K562 (cell line): ENCODE measurements around the gene PLXDC1. TPM values are rescaled to one million over a fixed set of nuclear protein-coding genes. Genes with fewer than 3 reads are reported as not detected.

Experiments used
- ATAC-seq: fragments of 200-7000 bp; cut with Tn5 transposase; 3 replicates; pipeline ENCODE4 v1.9.1; 2020; ENCODE audit warnings: moderate library complexity
- BruUV-seq: library from RNA; stranded (reverse); fragments of 400-500 nt; replicated peaks from 2 replicates; lab custom pipeline; 2021; lab: Mats Ljungman, UMichigan
- CTCF ChIA-PET: fragments of 300-600 bp; formaldehyde crosslinking; extraction: SDS; loops from one replicate; lab custom pipeline; 2021; ENCODE audit warnings: low intra/inter-chr PET ratio; lab: Yijun Ruan, JAX
- POLR2A ChIA-PET: fragments of 300-600, 350-650 bp; sonication (Branson Sonifier 250); formaldehyde crosslinking; extraction: SDS; loops from one replicate; lab custom pipeline; 2021; ENCODE audit warnings: antibody characterized with exemption, inconsistent platforms; lab: Yijun Ruan, JAX
- DNase-seq, 4 experiments: peaks; one replicate each; pipeline versions ENCODE4 v3.0.0 to v3.0.0-alpha.2; 2011 to 2018; ENCODE audit warnings: low spot score in 3 of 4, mixed read lengths in 3 of 4; ENCODE audit errors: extremely low read depth in 1 of 4
- FAIRE-seq: peaks from 2 replicates; lab custom pipeline; 2011; peaks lifted over from hg19 to GRCh38; lab: Jason Lieb, UNC
- H2AFZ ChIP-seq: 2 replicates; pipeline ENCODE4 v1.6.0; 2011; ENCODE audit warnings: low read depth, low read length, control low read depth, inconsistent platforms
- H3K27ac ChIP-seq: fragments of 200-600 bp; 3 replicates; pipeline ENCODE4 v1.8.0; 2011; ENCODE audit warnings: low read depth, mild to moderate bottlenecking, control low read depth, inconsistent platforms, low read length, moderate library complexity, mixed read lengths; ENCODE audit errors: extremely low read depth
- H3K27me3 ChIP-seq, 2 experiments: fragments of 300-600 bp in 1 of 2; 2 replicates in 1 of 2; 3 replicates in 1 of 2; pipeline versions ENCODE4 v1.6.0 to v1.8.0; 2011; ENCODE audit warnings: inconsistent platforms in 2 of 2, low read length in 2 of 2, mild to moderate bottlenecking in 1 of 2, mixed read lengths in 1 of 2, moderate library complexity in 1 of 2; ENCODE audit not compliant: control insufficient read depth in 2 of 2, insufficient read depth in 2 of 2
- H3K36me3 ChIP-seq: fragments of 300-600 bp; 3 replicates; pipeline ENCODE4 v1.8.0; 2011; ENCODE audit warnings: mild to moderate bottlenecking, low read length, inconsistent platforms; ENCODE audit not compliant: control insufficient read depth, insufficient read depth
- H3K4me1 ChIP-seq, 2 experiments: fragments of 200-600 bp in 1 of 2; replicated peaks in 1 of 2; 2 replicates in 1 of 2; 3 replicates in 1 of 2; pipeline versions ENCODE4 v1.5.1 to v1.8.0; 2011; ENCODE audit warnings: inconsistent platforms in 2 of 2, low read length in 2 of 2, mild to moderate bottlenecking in 1 of 2, mixed read lengths in 1 of 2, moderate library complexity in 1 of 2; ENCODE audit not compliant: control insufficient read depth in 2 of 2, insufficient read depth in 2 of 2
- H3K4me2 ChIP-seq: 2 replicates; pipeline ENCODE4 v1.6.1; 2011; ENCODE audit warnings: low read length, control low read depth, inconsistent platforms, mixed read lengths; ENCODE audit not compliant: insufficient read depth
- H3K4me3 ChIP-seq: fragments of 200-600 bp; sonication (generic), shearing (Covaris generic); 2 replicates; pipeline ENCODE4 v1.5.1; 2016; ENCODE audit warnings: control low read depth, inconsistent platforms
- H3K79me2 ChIP-seq: fragments of 200-600 bp; 3 replicates; pipeline ENCODE4 v1.8.0; 2011; ENCODE audit warnings: low read length, inconsistent platforms; ENCODE audit not compliant: control insufficient read depth, insufficient read depth
- H3K9ac ChIP-seq, 2 experiments: 2 replicates each; pipeline versions ENCODE4 v1.6.0 to v1.6.1; 2011; ENCODE audit warnings: low read depth in 2 of 2, low read length in 2 of 2, control low read depth in 1 of 2, inconsistent platforms in 1 of 2, mild to moderate bottlenecking in 1 of 2, mixed read lengths in 1 of 2; ENCODE audit not compliant: insufficient read depth in 1 of 2
- H3K9me1 ChIP-seq: one replicate; pipeline ENCODE4 v1.6.0; 2011; ENCODE audit warnings: inconsistent platforms, mild to moderate bottlenecking, low read length, moderate library complexity; ENCODE audit not compliant: control insufficient read depth, insufficient read depth
- H3K9me3 ChIP-seq: replicated peaks from 2 replicates; pipeline ENCODE4 v1.5.1; 2011; ENCODE audit warnings: low read depth, low read length, inconsistent platforms; ENCODE audit not compliant: control insufficient read depth, insufficient read depth
- H4K20me1 ChIP-seq: replicated peaks from 2 replicates; pipeline ENCODE4 v1.6.1; 2011; ENCODE audit warnings: low read length, inconsistent platforms, mixed read lengths; ENCODE audit not compliant: control insufficient read depth, insufficient read depth
- FOXK1 ChIP-seq: sonication (generic); formaldehyde crosslinking; IDR thresholded peaks from 2 replicates; pipeline ENCODE4 v1.8.0; 2022; ENCODE audit warnings: missing genetic modification reagents, mild to moderate bottlenecking, borderline replicate concordance
- MTF1 ChIP-seq: fragments of 250-450 bp; sonication (Bioruptor Pico); IDR thresholded peaks from 2 replicates; pipeline ENCODE4 v1.9.0; 2021; ENCODE audit warnings: moderate library complexity, mild to moderate bottlenecking, inconsistent platforms, borderline replicate concordance
- NONO ChIP-seq, 2 experiments: fragments of 200-400 bp in 1 of 2; fragments of 450-650 bp in 1 of 2; formaldehyde crosslinking in 1 of 2; IDR thresholded peaks; 2 replicates each; pipeline ENCODE4 v1.6.1; 2017; ENCODE audit warnings: low read depth in 2 of 2, mild to moderate bottlenecking in 2 of 2, moderate library complexity in 2 of 2, low read length in 1 of 2
- PURB ChIP-seq: sonication (generic); formaldehyde crosslinking; IDR thresholded peaks from 2 replicates; pipeline ENCODE4 v1.9.0; 2021; ENCODE audit warnings: low read depth, mild to moderate bottlenecking, missing genetic modification reagents
- WGBS: fragments of 100-300 bp; shearing (Covaris generic); methylation state at CpG from one replicate; pipeline ENCODE4 v1.1.6; 2016; ENCODE audit warnings: low coverage, mixed read lengths; ENCODE audit not compliant: insufficient coverage; ENCODE audit errors: missing lambda C conversion rate; 5-methylcytosine and 5-hydroxymethylcytosine counted together
- in situ Hi-C: fragments of 300-500 bp; cut with MboI; formaldehyde crosslinking; loops from 4 replicates; pipeline ENCODE4 v1.15.0; 2018; ENCODE audit warnings: inconsistent platforms, mixed read lengths
- intact Hi-C: fragments of 100-400 bp; cut with micrococcal nuclease; formaldehyde crosslinking; loops from 2 replicates; pipeline ENCODE4 v1.14.2; 2022
- polyA plus RNA-seq, 8 experiments: library from polyadenylated mRNA; depleted of rRNA in 4 of 8; stranded (reverse) in 5 of 8; unstranded in 3 of 8; fragments of >200 nt; fragmentation: Nextera tagmentation in 2 of 8; fragmentation: Illumina TruSeq in 1 of 8; extraction: Ambion mirVana in 2 of 8; extraction: Trizol in 1 of 8; gene quantifications; 2 replicates each; pipeline versions ENCODE4 v1.2.1 to v1.2.3, GENCODE V29; 2011 to 2014; ENCODE audit warnings: inconsistent platforms in 1 of 8, missing spikeins in 1 of 8
- total RNA-seq, 7 experiments: library from RNA; depleted of rRNA in 6 of 7; stranded (reverse); fragments of >200 nt in 6 of 7; fragmentation: Illumina TruSeq in 2 of 7; extraction: Trizol in 2 of 7; gene quantifications; 2 replicates each; pipeline versions ENCODE4 v1.2.1 to v1.2.3, GENCODE V29; 2011 to 2021; ENCODE audit warnings: low replicate concordance in 1 of 7

The PLXDC1 gene
- total and polyA plus RNA-seq, 9 of the 15 experiments (the other 6 are each of a cell fraction or from before 2014, with no cell fraction given), result not detected

DNA sequence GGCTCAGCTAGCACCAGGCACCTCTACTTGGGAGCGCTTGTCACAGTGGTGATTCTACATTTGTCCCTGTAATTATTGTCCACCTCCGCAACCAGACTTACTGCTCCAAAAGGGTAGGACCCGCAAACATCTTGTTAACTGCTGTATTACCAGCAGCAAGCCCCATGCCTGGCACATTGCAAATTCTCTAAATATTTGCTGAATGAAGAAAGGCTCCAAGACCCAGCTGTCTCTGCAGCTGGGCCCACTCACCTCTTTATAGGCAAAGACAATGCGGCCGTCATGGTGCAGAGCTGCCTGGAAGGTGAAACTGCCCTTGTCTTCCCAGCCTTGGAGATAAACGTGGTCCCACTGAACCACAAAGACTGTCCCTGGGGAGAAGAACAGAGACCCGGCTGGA is 44.3 kb downstream of the PLXDC1 start (continued):
- TF ChIP-seq FOXK1 (CRISPR knock-in tag) (no peak), PURB (CRISPR knock-in tag) (no peak)

DNA sequence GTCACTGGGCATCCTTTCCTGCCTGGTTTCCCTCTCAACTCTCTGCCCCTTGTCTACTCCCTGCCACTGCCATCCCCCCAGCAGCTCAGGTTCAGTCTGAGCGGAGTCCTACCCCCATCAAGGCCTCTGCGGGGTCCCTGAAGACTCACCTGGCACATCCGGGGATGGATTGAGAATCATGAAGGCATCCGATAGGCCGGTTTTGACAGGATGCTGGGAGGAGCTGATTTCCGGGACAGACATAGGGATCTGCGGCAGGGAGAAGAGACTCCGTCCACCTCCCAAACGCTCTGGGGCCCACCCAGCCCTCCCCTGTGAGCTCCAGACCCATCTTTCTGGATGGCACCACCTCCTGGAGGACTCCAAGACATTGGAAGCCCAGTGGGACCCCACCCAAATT is 45.7 kb downstream of the PLXDC1 start:
- ChIA-PET CTCF (no interaction called here), POLR2A (interaction anchor here (0.8 kb wide), 1 partner anchor 43 kb away, joined by 4 read pairs; no protein-coding TSS in a partner anchor)
- FAIRE-seq (no peak), ATAC-seq (no peak), DNase-seq (no peak)
- peaks cover 54 to 69% of the 10 kb centered on the region in 2 experiments for H3K27me3 ChIP-seq
- H3K9me1 ChIP-seq, result peaks cover 6% of the 10 kb centered on the region
- no peaks in the 10 kb centered on the region for H3K36me3 ChIP-seq
- in situ Hi-C loops, result no loop called here
- H3K9me3 ChIP-seq, result no peaks in the 10 kb centered on the region
- no peaks in the 10 kb centered on the region for H3K79me2 ChIP-seq
- H2AFZ ChIP-seq, result no peak overlapping the region
- H3K27ac ChIP-seq, result no peak overlapping the region
- no peak for TF ChIP-seq MTF1 (CRISPR knock-in tag)
- no peak for TF ChIP-seq NONO (IDR thresholded peaks at IDR 0.05; ENCODE audit: low read depth in 2 of 2, low read length in 1 of 2)
- H3K4me3 ChIP-seq, result no peak overlapping the region
- no peak overlapping the region for H3K9ac ChIP-seq
- no peak overlapping the region for H3K4me2 ChIP-seq
- intact Hi-C loops, result no loop called here
- 26% methylated on average over 4 of the region's 9 CpGs for WGBS
- peaks cover 4 to 9% of the 10 kb centered on the region in 2 experiments; a peak in 2 of 5 replicates for H3K4me1 ChIP-seq
- H4K20me1 ChIP-seq, result 0 out of 2 replicates have a peak, but pooled peaks cover 8% of the 10 kb centered on the region
- no TSS peak for BruUV-seq
